ENCODE data around the gene RSAD1.

The RSAD1 gene

GRCh38 chr17:50457621-50458020 lies 21.0 kb upstream of the RSAD1 start:
- Histone ChIP-seq H3K79me2 (ENCODE audit: low read length) (no peaks in the 10 kb centered on the region), H3F3A (ENCODE audit: insufficient read depth, low read length) (no peaks in the 10 kb centered on the region), H3K9ac (ENCODE audit: low read length) (no peak overlapping the region), H3K4me2 (ENCODE audit: low read depth, low read length) (no peak overlapping the region), H3K4me3 (ENCODE audit: low read length) (no peak overlapping the region), H4K20me1 (ENCODE audit: insufficient read depth, low read length) (no peaks in the 10 kb centered on the region), H3K4me1 (ENCODE audit: low read length) (no peaks in the 10 kb centered on the region), H3K27ac (ENCODE audit: low read length) (no peak overlapping the region), H3K9me3 (replicated peaks; ENCODE audit: insufficient read depth, low read length) (no peaks in the 10 kb centered on the region), H2AFZ (ENCODE audit: low read length) (no peak overlapping the region), H3K27me3 (replicated peaks; ENCODE audit: insufficient read depth, low read length) (no peaks in the 10 kb centered on the region), H3K36me3 (replicated peaks; ENCODE audit: insufficient read depth, low read length) (no peaks in the 10 kb centered on the region), H3K9me2 (replicated peaks; ENCODE audit: insufficient read depth, low read length) (no peaks in the 10 kb centered on the region)
- TF ChIP-seq EZH2phosphoT487 (IDR thresholded peaks at IDR 0.05; ENCODE audit: low read length) (no peak), CTCF (IDR thresholded peaks at IDR 0.05; ENCODE audit: low read length) (no peak), EZH2 (optimal IDR thresholded peaks at IDR 0.05; ENCODE audit: low read depth, low read length) (no peak)
- DNase-seq, result no peak

- no peak overlapping the region for H3K27ac ChIP-seq (ENCODE audit: low read length)
- H3K9me3 ChIP-seq (replicated peaks; ENCODE audit: insufficient read depth, low read length), result no peaks in the 10 kb centered on the region
- no peaks in the 10 kb centered on the region for H4K20me1 ChIP-seq (ENCODE audit: insufficient read depth, low read length)
- H3K9ac ChIP-seq (ENCODE audit: low read length), result no peak overlapping the region
- DNase-seq, result no peak
- no peaks in the 10 kb centered on the region for H3F3A ChIP-seq (ENCODE audit: insufficient read depth, low read length)
- no peak overlapping the region for H3K4me3 ChIP-seq (ENCODE audit: low read length)
- H2AFZ ChIP-seq (ENCODE audit: low read length), result no peak overlapping the region
- no peak for TF ChIP-seq EZH2 (optimal IDR thresholded peaks at IDR 0.05; ENCODE audit: low read depth, low read length)
- TF ChIP-seq EZH2phosphoT487 (IDR thresholded peaks at IDR 0.05; ENCODE audit: low read length), result no peak
- H3K79me2 ChIP-seq (ENCODE audit: low read length), result no peaks in the 10 kb centered on the region
- H3K9me2 ChIP-seq (replicated peaks; ENCODE audit: insufficient read depth, low read length), result no peaks in the 10 kb centered on the region
- no peaks in the 10 kb centered on the region for H3K36me3 ChIP-seq (replicated peaks; ENCODE audit: insufficient read depth, low read length)
- no peaks in the 10 kb centered on the region for H3K4me1 ChIP-seq (ENCODE audit: low read length)
- no peak overlapping the region for H3K4me2 ChIP-seq (ENCODE audit: low read depth, low read length)
- no peaks in the 10 kb centered on the region for H3K27me3 ChIP-seq (replicated peaks; ENCODE audit: insufficient read depth, low read length)
Observed at GRCh38 chr17:50458270-50458669, 20.4 kb upstream of the RSAD1 start.

DNA sequence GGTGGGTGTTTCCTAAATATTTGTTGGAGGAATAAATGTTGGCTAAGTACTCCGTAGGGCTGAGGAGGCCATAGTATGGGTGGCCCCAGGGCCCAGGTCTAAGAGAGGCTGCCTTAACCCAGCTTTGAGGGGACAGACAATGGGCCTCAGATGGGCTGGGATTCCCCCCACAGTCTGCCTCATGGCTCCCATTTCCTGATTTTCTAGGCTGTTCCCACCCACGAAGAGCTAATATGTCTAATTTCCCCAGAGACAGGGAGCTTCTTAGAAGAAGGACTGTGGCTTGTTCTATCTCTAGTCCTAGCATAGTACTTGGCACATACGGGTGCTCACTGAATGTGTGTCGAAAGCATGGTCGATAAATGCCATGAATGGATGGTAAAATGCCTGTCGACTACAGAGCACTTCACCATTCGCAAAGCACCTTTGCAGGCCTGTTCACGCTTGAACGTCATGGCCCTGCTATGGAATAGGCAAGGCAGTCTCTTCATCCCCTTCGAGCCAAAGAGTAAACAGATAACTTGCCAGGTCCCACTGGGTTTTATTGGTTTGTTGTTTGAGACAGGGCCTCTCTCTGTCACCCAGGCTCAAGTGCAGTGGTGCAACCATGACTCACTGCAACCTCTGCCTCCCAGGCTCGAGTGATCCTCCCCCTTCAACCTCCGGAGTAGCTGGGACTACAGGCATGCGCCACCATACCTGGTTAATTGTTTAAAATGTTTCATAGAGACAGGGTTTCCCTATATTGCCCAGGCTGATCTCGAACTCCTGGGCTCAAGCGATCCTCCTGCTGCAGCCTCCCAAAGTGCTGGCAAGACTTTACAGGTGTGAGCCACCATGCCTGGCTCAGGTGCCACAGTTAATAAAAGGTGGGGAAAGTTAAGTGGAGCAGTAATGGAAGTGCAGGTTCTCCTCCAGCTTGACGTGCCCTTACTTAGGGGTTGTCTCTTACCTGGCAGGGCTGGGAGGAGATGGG lies 19.7 kb upstream of the RSAD1 start:
- H3K4me3 ChIP-seq (ENCODE audit: low read length), result no peak overlapping the region
- H3K27ac ChIP-seq (ENCODE audit: low read length), result no peak overlapping the region
- no peaks in the 10 kb centered on the region for H3F3A ChIP-seq (ENCODE audit: insufficient read depth, low read length)
- no peak for DNase-seq
- no peaks in the 10 kb centered on the region for H3K27me3 ChIP-seq (replicated peaks; ENCODE audit: insufficient read depth, low read length)
- TF ChIP-seq EZH2phosphoT487 (IDR thresholded peaks at IDR 0.05; ENCODE audit: low read length) (no peak), EZH2 (optimal IDR thresholded peaks at IDR 0.05; ENCODE audit: low read depth, low read length) (no peak), CTCF (IDR thresholded peaks at IDR 0.05; ENCODE audit: low read length) (no peak)
- no peak overlapping the region for H3K4me2 ChIP-seq (ENCODE audit: low read depth, low read length)
- H2AFZ ChIP-seq (ENCODE audit: low read length), result no peak overlapping the region
- no peaks in the 10 kb centered on the region for H4K20me1 ChIP-seq (ENCODE audit: insufficient read depth, low read length)
- H3K9me3 ChIP-seq (replicated peaks; ENCODE audit: insufficient read depth, low read length), result no peaks in the 10 kb centered on the region
- H3K4me1 ChIP-seq (ENCODE audit: low read length), result no peaks in the 10 kb centered on the region
- H3K9me2 ChIP-seq (replicated peaks; ENCODE audit: insufficient read depth, low read length), result no peaks in the 10 kb centered on the region
- no peaks in the 10 kb centered on the region for H3K79me2 ChIP-seq (ENCODE audit: low read length)
- no peak overlapping the region for H3K9ac ChIP-seq (ENCODE audit: low read length)
- H3K36me3 ChIP-seq (replicated peaks; ENCODE audit: insufficient read depth, low read length), result no peaks in the 10 kb centered on the region

DNA sequence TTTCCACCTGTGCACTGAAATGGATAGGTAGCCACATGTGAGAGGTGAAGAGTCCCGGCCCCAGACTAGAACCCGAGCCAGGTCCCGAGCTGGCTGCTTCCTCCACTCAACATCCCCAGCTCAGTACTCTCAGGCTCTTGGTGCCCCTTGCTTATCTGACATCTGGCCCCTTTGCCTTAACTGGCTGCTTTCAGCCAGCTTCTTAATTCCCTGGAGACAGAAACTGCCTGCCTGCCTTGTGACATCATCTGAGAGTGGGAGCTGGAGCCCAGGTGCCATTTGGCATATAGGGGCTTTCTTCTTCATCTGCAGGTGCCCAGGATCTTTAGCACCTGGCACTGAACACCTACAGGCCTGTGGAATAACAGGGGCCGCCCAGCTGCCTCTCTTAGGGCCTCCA lies 18.9 kb upstream of the RSAD1 start:
- Histone ChIP-seq H3F3A (ENCODE audit: insufficient read depth, low read length) (no peaks in the 10 kb centered on the region), H3K79me2 (ENCODE audit: low read length) (no peaks in the 10 kb centered on the region), H3K9me2 (replicated peaks; ENCODE audit: insufficient read depth, low read length) (no peaks in the 10 kb centered on the region), H3K4me3 (ENCODE audit: low read length) (no peak overlapping the region), H3K9ac (ENCODE audit: low read length) (no peak overlapping the region), H3K27me3 (replicated peaks; ENCODE audit: insufficient read depth, low read length) (no peaks in the 10 kb centered on the region), H3K4me1 (ENCODE audit: low read length) (no peaks in the 10 kb centered on the region), H3K27ac (ENCODE audit: low read length) (no peak overlapping the region), H3K36me3 (replicated peaks; ENCODE audit: insufficient read depth, low read length) (no peaks in the 10 kb centered on the region), H2AFZ (ENCODE audit: low read length) (no peak overlapping the region), H4K20me1 (ENCODE audit: insufficient read depth, low read length) (no peaks in the 10 kb centered on the region), H3K9me3 (replicated peaks; ENCODE audit: insufficient read depth, low read length) (no peaks in the 10 kb centered on the region), H3K4me2 (ENCODE audit: low read depth, low read length) (no peak overlapping the region)
- no peak for TF ChIP-seq EZH2phosphoT487 (IDR thresholded peaks at IDR 0.05; ENCODE audit: low read length)
- no peak for TF ChIP-seq CTCF (IDR thresholded peaks at IDR 0.05; ENCODE audit: low read length)
- TF ChIP-seq EZH2 (optimal IDR thresholded peaks at IDR 0.05; ENCODE audit: low read depth, low read length), result no peak
- DNase-seq, result no peak
